Measurements from ENCODE around the gene TLR7.

TLR7 gene

DNA sequence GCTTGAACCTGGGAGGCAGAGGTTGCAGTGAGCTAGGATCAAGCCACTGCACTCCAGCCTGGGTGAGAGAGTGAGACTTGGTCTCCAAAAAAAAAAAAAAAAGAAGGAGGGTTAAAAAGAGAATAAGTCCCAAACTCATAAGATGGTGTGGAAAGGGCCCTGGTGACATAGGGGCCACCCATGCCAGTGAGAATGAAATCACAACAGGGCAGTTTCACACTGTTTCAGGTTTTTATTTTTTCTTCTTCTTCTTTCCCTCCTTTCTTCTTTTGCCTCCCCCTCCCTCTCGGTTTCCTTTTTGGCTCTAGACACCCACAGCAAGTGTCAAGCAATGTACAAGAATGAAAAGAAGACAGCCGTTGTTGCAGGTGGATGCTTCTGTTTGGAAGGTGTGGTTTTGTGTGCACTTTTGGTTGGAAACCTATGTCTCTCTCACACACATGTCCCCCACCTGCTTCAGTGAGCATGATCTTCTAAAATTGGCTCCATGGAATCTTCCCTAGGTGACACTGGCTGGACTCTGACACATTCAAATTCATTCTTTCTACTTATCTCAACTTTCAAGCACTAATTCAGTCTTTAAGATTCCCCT, 25.1 kb downstream of the TLR7 start:
- no peak for DNase-seq

DNA sequence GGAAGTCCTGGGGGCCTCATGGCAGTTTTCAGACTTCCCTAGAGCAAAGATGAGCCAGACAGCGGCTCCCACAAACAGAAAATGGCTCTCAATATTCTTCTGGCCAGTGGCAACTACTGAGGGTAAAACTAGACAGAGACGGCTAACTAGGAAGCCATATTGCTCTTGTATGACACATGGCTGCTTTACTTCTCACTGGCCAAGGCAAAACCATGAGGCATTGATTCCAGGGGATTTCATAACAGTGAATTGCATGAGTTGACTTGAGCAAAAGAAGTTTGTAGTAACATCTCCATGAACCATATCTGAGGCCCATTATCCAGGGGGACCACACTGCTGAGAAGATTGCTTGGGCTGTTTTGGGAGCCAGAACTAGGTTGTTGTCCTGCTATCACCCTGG, 25.8 kb downstream of the TLR7 start:
- DNase-seq: no peak

DNA sequence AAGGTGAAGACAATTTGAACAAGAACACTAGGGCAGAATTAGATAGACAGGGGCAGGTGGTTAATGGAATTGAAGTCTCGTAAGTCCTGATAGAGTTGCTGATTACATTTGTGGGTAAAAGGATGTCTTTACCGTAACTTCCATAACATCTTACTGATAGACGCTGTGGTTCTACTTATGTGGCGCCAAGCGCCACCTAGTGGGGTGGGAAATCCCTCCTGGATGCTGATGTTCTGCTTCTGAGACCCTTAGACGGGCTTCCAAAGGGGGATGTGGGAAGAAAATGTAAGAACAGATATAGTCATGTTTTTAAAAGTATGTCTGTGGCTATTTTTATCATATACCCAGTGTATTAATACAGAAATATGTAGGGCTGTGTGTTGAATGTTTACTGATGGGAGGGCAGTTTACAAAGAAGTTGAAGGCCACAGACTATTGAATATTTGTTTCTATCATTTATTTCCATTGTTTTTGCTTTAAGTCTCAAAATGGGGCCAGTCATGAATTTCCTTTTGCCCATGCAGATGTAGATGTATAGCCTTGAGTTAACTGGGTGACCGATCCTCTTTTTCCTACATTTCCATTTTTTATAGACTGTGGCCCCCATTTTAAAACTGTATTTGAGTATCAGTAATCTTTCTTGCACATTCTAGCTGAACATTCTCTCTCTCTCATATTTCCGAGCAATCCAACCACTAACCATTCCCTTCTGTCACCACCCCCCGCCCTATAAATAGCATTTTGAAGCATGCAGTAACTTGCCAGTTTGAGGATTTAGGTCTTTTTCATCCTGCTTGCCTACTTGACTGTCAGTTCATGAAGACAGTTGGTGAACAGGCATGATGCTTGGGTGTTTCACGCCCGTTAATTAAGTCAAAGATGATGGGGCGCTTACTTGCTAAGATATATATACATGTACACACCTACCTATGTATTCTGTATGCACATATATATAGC, 27.5 kb downstream of the TLR7 start:
- no peak for DNase-seq

DNA sequence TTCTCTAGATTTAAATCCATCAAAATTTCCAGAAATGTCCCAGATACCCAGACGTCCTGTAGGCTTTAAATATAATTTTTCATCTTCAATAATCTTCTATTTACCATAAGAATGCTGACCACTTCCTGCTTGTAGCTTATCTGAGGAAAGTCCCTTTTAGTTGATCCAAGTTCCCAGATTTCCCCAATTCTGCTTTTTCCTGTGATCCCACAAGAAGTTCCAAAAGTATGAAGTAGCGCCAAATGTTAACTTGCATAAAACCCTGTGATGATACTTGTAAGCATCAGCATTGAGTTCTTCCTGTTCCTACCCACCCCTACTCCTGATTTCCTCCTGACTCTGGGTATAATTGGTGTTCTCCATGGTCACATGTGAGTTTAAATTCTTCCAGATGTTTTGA, 29.0 kb downstream of the TLR7 start:
- no peak for DNase-seq

DNA sequence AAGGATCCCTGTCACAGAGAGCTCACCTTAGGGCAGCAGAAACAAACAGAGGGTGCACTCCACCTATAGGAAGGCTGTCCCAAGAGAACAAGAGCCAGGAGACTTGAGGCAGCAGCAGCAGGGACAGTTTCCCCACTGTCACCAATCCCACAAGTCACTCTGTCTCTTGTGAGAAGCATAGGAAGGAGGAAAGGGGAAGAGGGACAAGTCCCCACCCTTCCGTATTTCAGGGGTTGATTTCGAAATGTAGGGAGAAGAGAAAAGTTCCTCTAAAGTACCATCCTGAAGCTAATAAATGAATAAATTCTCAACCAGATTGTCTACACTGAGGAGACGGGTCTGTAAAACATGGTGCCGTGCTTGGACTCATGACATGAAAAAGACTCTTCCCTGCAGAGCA, 30.1 kb downstream of the TLR7 start:
- DNase-seq: no peak

DNA sequence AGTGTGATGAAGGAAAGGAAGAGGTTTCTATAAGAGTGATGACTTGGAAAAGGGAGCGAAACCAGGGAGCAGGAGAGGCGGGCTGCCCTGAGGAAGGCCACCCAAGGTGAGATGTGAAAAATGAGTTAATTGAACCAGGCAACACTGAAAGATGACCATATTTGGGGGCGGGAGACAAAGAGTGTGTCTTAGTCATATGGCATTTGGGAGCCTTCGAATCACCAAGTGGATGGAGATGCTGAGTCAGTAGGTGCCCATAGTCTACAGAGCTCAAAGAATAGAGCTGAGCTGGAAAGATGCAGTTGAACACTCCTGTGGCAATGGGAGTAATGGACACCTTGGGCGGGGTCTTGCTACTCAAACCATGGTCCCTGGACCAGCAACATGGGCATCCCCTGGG, 31.2 kb downstream of the TLR7 start:
- DNase-seq: no peak

DNA sequence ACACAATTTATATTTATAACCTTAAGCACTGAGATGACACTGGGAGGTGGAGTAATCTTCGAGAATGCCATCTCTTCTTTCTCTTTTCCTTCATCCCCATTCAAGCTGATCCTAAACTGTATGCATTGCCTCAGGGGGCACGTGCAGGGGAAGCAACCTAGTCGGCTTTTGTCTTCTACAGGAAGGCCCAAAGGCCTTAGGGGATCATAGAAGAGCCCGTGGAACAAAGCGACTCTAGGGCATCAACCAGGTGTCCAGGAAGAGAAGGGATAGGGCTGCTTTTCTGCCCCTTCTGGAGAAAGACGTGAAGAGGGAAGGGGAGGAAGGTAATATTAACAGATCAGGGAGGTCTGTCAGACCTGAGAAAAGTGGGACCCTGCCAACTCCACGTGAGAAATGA, 32.6 kb downstream of the TLR7 start:
- no peak for DNase-seq

DNA sequence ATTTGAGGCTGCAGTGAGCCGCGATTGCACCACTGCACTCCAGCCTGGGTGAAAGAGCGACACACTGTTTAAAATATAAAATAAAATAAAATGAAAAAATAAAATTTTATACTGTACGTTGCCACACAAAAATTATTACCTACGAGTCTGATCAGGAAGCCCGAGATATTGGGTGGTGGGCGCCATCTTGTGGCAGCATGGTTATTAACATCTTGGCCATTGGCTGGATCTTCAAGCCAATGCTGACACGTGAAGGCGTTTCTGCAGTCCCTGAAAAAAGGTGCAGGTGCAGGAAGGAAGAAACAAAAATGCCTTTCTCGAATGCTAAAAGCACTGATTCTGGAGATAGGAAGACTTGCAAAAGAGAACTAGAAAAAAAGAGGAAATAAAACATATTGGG, 34.6 kb downstream of the TLR7 start:
- DNase-seq: peak; percentile 10

DNA sequence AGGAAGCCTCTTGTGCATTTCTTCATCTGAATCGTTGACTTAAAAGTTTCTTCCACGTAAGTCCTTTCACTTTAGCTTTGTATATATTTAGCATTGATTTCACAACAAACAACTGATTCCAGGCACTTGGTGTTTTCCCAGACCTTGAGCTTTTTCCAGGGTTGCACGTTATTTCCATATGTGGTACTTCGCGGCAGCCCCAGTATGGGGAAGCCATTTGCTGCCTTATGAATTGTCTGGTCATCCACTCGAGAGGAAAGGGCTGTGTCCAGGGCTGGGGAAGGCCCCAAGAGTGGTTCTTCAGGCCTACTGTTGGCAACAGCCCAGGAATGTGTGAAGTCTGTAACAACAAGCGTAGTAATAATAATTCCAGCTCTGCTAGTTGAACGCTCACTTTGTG, 36.8 kb downstream of the TLR7 start:
- DNase-seq: no peak

DNA sequence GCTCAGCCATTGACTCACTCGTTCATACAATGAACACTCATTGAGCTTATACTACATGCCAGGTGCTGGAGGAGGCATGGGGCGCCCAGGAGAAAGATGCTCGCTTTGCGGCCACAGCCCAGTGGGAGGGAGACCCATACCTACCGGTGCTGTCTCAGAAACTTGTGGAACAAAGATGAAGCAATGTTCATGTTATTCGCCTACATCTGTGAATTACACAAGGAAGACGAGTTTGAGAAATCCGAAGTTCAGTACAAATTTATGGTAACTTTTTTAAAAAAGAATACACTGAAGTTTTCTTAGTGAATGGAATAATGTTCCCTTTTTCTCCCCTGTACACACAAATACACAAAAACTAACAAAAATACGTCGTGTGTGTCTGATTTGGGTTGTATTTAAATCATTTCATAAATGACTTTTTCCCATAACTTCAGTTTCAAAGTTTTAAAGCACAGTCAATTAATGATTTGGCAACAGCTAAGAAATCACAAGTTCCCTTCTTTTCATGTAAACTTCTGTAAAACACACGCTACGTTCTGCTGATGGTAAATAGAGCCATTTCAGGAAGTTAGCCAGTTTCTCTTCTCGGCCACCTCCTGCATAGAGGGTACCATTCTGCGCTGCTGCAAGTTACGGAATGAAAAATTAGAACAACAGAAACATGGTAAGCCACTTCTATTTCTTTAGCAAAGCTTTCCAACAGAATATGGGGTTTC, 39.3 kb downstream of the TLR7 start, which contains the start of gene TLR8:
Gene TLR8 (plus strand): TSS at position 575 of the 716 bp plus-strand sequence. CDS start 87 bp downstream, at position 662.
- no peak for DNase-seq

DNA sequence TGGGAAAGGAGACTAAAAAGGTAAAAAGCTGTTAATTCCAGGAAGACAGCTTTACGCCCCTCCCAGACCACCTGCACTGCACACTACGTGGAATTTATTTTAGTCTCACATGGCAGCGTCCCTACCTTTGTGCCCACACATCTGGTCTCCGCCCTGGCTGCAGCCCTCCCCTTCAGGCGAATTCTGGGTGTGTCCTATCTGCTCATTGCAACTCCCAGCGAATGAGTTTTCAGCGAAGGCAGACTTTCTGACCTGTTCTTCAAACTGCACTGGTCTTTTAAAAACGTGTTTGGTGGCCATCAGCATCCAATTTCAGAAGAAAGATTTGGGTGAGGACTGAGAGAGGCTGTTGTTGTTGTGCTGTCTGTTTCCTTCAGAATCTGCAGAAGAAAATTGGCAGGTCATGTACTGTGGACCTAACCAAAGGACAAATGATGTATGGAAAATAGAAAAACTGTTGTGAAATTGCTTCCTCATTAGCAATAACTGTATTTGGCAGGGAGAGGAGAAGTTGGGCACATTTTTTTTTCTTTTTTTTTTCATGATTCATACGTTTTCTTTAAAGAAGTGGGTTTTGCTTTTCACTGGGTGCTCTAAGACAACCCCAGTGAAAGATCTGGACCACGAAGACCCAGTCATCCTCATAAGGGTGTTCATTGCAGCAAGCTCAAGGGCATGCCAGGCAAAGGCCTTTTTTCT, 43.7 kb downstream of the TLR7 start:
- DNase-seq: no peak

DNA sequence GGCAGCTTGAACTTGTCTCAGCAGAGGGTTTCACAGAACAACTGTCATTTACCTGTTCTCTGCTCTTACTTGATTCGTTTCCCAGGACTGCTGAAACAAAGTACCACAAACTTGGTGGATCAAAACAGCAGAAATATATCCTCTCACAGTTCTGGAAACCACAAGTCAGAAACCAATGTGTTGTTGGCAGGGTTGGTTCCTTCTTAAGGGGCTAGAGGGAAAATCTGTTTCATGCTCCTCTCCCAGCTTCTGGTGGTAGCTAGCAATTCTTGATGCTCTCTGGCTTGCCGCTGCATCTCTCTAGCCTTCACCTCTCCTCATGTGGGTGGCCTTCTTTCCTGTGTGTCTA, 44.2 kb downstream of the TLR7 start:
- DNase-seq: no peak

DNA sequence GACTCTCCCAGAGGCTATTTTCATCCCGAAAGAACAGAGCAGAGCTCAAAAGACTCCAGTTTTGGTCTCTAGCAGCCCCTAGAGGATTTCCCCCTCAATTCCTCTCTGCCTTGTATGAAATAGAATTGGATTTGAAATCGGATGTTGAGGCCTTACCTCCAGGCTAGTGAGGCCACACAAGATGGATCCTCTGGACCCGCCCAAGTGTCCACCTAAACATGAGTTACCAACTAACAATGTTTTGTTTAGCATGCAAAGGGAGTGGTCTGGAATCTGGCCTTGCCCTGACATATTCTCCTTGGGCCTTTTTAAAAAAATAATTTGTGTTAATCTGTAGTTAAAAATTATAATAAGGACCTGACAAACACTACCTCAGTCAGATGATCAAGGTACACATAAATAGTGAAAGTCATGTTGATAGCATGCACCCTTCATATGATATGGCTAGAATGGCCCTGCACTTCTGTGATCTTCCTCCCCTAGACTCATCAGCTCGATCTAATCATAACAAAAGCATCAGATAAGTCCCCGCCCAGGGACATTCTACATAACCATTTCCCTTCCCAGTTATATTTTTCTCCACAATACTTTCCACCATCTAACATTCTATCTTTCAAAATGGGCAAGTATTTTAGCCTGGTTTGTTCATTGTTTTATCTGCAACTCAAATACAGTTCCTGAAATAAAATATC, 46.1 kb downstream of the TLR7 start:
- DNase-seq: no peak

DNA sequence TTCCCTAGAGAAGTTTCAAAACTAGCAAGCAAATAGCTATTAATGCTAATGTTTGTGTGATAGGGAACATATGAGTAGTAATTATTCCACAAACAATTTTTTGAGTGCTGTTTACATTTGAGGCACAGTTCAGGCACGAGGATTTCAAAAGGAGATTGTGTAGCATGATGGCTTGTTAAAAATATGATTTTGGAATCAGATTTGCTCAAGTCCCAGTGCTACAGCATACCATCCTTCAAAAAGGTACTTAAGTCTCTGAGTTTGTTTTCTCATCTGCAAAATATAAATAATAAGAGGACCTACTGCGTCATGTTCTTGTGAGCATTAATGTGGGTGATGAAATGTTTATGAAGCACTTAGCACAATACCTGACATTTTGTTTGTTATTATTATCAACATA, 50.9 kb downstream of the TLR7 start:
- no peak for DNase-seq

DNA sequence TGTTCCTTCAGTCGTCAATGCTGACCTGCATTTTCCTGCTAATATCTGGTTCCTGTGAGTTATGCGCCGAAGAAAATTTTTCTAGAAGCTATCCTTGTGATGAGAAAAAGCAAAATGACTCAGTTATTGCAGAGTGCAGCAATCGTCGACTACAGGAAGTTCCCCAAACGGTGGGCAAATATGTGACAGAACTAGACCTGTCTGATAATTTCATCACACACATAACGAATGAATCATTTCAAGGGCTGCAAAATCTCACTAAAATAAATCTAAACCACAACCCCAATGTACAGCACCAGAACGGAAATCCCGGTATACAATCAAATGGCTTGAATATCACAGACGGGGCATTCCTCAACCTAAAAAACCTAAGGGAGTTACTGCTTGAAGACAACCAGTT, 52.2 kb downstream of the TLR7 start:
- DNase-seq: no peak

DNA sequence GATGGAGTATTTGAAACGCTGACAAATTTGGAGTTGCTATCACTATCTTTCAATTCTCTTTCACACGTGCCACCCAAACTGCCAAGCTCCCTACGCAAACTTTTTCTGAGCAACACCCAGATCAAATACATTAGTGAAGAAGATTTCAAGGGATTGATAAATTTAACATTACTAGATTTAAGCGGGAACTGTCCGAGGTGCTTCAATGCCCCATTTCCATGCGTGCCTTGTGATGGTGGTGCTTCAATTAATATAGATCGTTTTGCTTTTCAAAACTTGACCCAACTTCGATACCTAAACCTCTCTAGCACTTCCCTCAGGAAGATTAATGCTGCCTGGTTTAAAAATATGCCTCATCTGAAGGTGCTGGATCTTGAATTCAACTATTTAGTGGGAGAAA, 52.7 kb downstream of the TLR7 start:
- no peak for DNase-seq

DNA sequence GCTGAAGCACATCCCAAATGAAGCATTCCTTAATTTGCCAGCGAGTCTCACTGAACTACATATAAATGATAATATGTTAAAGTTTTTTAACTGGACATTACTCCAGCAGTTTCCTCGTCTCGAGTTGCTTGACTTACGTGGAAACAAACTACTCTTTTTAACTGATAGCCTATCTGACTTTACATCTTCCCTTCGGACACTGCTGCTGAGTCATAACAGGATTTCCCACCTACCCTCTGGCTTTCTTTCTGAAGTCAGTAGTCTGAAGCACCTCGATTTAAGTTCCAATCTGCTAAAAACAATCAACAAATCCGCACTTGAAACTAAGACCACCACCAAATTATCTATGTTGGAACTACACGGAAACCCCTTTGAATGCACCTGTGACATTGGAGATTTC, 54.1 kb downstream of the TLR7 start:
- no peak for DNase-seq

DNA sequence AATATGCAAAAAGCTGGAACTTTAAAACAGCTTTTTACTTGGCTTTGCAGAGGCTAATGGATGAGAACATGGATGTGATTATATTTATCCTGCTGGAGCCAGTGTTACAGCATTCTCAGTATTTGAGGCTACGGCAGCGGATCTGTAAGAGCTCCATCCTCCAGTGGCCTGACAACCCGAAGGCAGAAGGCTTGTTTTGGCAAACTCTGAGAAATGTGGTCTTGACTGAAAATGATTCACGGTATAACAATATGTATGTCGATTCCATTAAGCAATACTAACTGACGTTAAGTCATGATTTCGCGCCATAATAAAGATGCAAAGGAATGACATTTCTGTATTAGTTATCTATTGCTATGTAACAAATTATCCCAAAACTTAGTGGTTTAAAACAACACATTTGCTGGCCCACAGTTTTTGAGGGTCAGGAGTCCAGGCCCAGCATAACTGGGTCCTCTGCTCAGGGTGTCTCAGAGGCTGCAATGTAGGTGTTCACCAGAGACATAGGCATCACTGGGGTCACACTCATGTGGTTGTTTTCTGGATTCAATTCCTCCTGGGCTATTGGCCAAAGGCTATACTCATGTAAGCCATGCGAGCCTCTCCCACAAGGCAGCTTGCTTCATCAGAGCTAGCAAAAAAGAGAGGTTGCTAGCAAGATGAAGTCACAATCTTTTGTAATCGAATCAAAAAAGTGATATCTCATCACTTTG, 55.2 kb downstream of the TLR7 start:
- DNase-seq: no peak

DNA sequence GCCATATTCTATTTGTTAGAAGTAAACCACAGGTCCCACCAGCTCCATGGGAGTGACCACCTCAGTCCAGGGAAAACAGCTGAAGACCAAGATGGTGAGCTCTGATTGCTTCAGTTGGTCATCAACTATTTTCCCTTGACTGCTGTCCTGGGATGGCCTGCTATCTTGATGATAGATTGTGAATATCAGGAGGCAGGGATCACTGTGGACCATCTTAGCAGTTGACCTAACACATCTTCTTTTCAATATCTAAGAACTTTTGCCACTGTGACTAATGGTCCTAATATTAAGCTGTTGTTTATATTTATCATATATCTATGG, 55.7 kb downstream of the TLR7 start:
- DNase-seq: no peak

DNA sequence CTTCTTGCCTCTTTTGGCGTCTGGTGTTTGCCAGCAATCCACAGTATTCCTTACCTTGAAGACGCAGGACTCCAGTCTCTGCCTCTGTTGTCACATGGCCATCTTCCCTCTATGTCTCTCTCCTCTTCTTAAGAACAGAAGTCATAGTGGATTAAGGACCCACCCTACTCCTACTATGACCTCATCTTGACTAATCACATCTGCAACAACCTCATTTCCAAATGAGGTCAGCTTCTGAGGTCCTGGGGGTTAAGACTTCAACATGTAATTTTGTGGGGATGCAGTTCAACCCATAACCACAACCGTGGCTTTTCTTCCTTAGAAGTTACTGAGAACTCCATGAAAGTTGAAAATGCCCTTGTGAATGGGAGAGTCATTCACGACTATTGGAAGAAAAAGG, 62.8 kb downstream of the TLR7 start:
- DNase-seq: no peak

DNA sequence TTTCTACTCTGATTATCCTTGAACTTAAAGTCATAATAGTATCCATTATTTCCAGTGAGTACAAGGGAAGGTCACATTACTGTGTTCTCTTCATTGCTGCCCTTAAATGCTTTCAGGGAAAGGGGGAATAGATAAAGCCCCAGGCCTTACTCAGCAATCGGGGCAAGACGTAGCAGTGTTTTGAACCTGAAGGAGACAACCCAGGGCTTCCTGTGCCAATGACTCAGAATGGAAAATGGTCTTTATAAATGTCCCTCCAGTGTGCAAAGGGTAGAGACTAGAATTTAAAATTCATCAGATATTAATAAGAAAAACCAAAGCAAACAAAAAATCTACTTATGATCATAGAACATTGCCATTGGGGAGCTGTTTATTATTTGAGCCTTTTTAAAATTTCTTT, 63.3 kb downstream of the TLR7 start:
- DNase-seq: no peak

DNA sequence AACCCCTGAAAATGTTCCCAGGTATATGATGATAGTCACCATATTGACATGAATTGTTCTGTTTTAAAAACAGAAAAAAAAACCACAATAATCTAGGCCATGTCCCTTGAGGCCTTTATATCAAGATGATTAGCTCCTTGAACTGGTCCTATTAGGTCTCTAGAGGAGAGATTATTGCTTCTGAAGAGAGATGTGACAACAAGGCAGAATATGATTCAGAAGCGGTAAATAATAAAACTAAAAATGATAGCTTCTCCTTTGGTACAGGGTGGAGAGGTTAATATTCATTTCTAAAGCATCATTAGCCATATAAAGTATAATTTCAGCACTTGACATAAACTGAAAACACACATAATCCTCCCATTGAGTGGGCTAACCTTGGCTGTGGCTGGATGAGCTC, 65.4 kb downstream of the TLR7 start:
- no peak for DNase-seq

Measured in NCI-H1694 treated with DMSO at 0.1 percent for 48 hours (cell line).